Measurements from ENCODE around the gene NUAK2.

The NUAK2 gene

GRCh38 chr1:205354259-205355074 lies 32.9 kb upstream of the NUAK2 start:
- H3K4me3 ChIP-seq (ENCODE audit: low read depth, low read length): no peak overlapping the region
- ChIA-PET POLR2A (interaction anchor here (0.8 kb wide), 1 partner anchor 22 kb away, joined by 3 read pairs; no protein-coding TSS in a partner anchor), CTCF (interaction anchor here (0.6 to 6.5 kb wide), 78 partner anchors 9 to 523 kb away, joined by 3 to 201 read pairs (median 6); partner anchors contain the start of genes BLACAT1, LEMD1 and NUAK2)
- DNase-seq (ENCODE audit: low read depth, low spot score): no peak
- TF ChIP-seq CTCF (IDR thresholded peaks at IDR 0.05; ENCODE audit: insufficient read depth, low read length, missing control alignments): peak; percentile 73

- TF ChIP-seq CTCF (IDR thresholded peaks at IDR 0.05; ENCODE audit: insufficient read depth, low read length, missing control alignments): no peak
- POLR2A ChIA-PET: interaction anchor here (0.8 kb wide), 1 partner anchor 21 kb away, joined by 3 read pairs; no protein-coding TSS in a partner anchor
- no peak overlapping the region for H3K4me3 ChIP-seq (ENCODE audit: low read depth, low read length)
- no peak for DNase-seq (ENCODE audit: low read depth, low spot score)
- CTCF ChIA-PET: interaction anchor here (0.6 to 6.5 kb wide), 78 partner anchors 8 to 522 kb away, joined by 3 to 201 read pairs (median 6); partner anchors contain the start of genes BLACAT1, LEMD1 and NUAK2
Measured at GRCh38 chr1:205353612-205354011, 32.1 kb upstream of the NUAK2 start.

- no peak for TF ChIP-seq CTCF (IDR thresholded peaks at IDR 0.05; ENCODE audit: insufficient read depth, low read length, missing control alignments)
- no peak overlapping the region for H3K4me3 ChIP-seq (ENCODE audit: low read depth, low read length)
- POLR2A ChIA-PET: no interaction called here
- CTCF ChIA-PET: interaction anchor here (0.9 to 6.5 kb wide), 43 partner anchors 8 to 193 kb away, joined by 3 to 201 read pairs (median 8); partner anchors contain the start of genes LEMD1 and NUAK2
- no peak for DNase-seq (ENCODE audit: low read depth, low spot score)
Measured at GRCh38 chr1:205353191-205353590, 31.6 kb upstream of the NUAK2 start.

GRCh38 chr1:205351984-205352713 lies 30.6 kb upstream of the NUAK2 start:
- DNase-seq (ENCODE audit: low read depth, low spot score): no peak
- TF ChIP-seq CTCF (IDR thresholded peaks at IDR 0.05; ENCODE audit: insufficient read depth, low read length, missing control alignments): no peak
- no peak overlapping the region for H3K4me3 ChIP-seq (ENCODE audit: low read depth, low read length)
- ChIA-PET POLR2A (no interaction called here), CTCF (interaction anchor here (0.9 to 6.5 kb wide), 12 partner anchors 11 to 172 kb away, joined by 3 to 201 read pairs (median 35); no protein-coding TSS in a partner anchor)

GRCh38 chr1:205350691-205351141 lies 29.2 kb upstream of the NUAK2 start:
- no peak overlapping the region for H3K4me3 ChIP-seq (ENCODE audit: low read depth, low read length)
- no peak for TF ChIP-seq CTCF (IDR thresholded peaks at IDR 0.05; ENCODE audit: insufficient read depth, low read length, missing control alignments)
- ChIA-PET POLR2A (interaction anchor here (0.6 to 1.0 kb wide), 2 partner anchors 9 to 754 kb away, joined by 3 to 5 read pairs; no protein-coding TSS in a partner anchor), CTCF (interaction anchor here (0.8 to 6.6 kb wide), 13 partner anchors 11 to 179 kb away, joined by 3 to 55 read pairs (median 6); no protein-coding TSS in a partner anchor)
- no peak for DNase-seq (ENCODE audit: low read depth, low spot score)

Measured in AG04449 (cell line).